NCI-H2081 (cell line): Measurements from ENCODE around the gene APOBEC3B.
"Not testable (repeated sequence)": the region's sequence is repeated elsewhere in the genome, so short reads cannot be mapped to it uniquely, and the experiment has no call there.

ENCODE experiments used
- DNase-seq, 2 experiments: peaks; one replicate each; lab custom pipeline; 2025; lab: John Stamatoyannopoulos, UW

Gene APOBEC3B

GRCh38 chr22:38997518-38997917 is 15.4 kb downstream of the APOBEC3B start:
- no peak for DNase-seq

GRCh38 chr22:39003165-39003638 is 21.1 kb downstream of the APOBEC3B start:
- no peak for DNase-seq

GRCh38 chr22:39007177-39007576 is 25.0 kb downstream of the APOBEC3B start:
- no peak for DNase-seq

GRCh38 chr22:39008271-39008850 is 26.2 kb downstream of the APOBEC3B start:
- DNase-seq, result not testable (repeated sequence)

GRCh38 chr22:39010946-39011345 is 28.8 kb downstream of the APOBEC3B start:
- DNase-seq, result no peak

GRCh38 chr22:39012533-39013511 is 30.7 kb downstream of the APOBEC3B start:
- no peak for DNase-seq

- DNase-seq, result not testable (repeated sequence)
Measured at GRCh38 chr22:39013561-39013941, 31.4 kb downstream of the APOBEC3B start.

- no peak for DNase-seq
Measured at GRCh38 chr22:39013942-39014722, 32.0 kb downstream of the APOBEC3B start, which contains the start of gene APOBEC3C. Gene APOBEC3C (plus strand): TSS chr22:39014257. CDS start chr22:39014363, 106 bp downstream.

GRCh38 chr22:39014723-39015121 is 32.6 kb downstream of the APOBEC3B start:
- DNase-seq, result not testable (repeated sequence)

- DNase-seq, result no peak
Measured at GRCh38 chr22:39016592-39016991, 34.4 kb downstream of the APOBEC3B start.

- DNase-seq, result no peak
Measured at GRCh38 chr22:39017596-39018365, 35.6 kb downstream of the APOBEC3B start.

- DNase-seq, result not testable (repeated sequence)
Measured at GRCh38 chr22:39020021-39020651, 38.0 kb downstream of the APOBEC3B start.

GRCh38 chr22:39021552-39022250 is 39.6 kb downstream of the APOBEC3B start:
- no peak for DNase-seq

- DNase-seq, result no peak
Measured at GRCh38 chr22:39024519-39025308, 42.6 kb downstream of the APOBEC3B start.

- DNase-seq, result no peak
Measured at GRCh38 chr22:39026509-39027150, 44.5 kb downstream of the APOBEC3B start.

- no peak for DNase-seq
Measured at GRCh38 chr22:39027717-39028116, 45.6 kb downstream of the APOBEC3B start.

- no peak for DNase-seq
Measured at GRCh38 chr22:39028281-39028680, 46.1 kb downstream of the APOBEC3B start.

GRCh38 chr22:39029227-39029626 is 47.1 kb downstream of the APOBEC3B start:
- no peak for DNase-seq

- no peak for DNase-seq
Measured at GRCh38 chr22:39030705-39031104, 48.6 kb downstream of the APOBEC3B start.
